Uterus (tissue), 4 donors: Measurements from ENCODE around the gene NPC2. TPM values are rescaled to one million over a fixed set of nuclear protein-coding genes. Genes with fewer than 3 reads are reported as not detected.

Source experiments
- DNase-seq, 2 donors: peaks; one replicate each; pipeline ENCODE4 v3.0.0-alpha.2; 2019 to 2020
- H3K27ac ChIP-seq, 2 donors: fragments of 200-600 bp; sonication (generic); 1 replicate in 1 of 2; 2 replicates in 1 of 2; pipeline ENCODE4 v1.5.1; 2016 to 2018
- H3K27me3 ChIP-seq, 2 donors: fragments of 200-600 bp; sonication (generic); one replicate each; pipeline ENCODE4 v1.5.1; 2018 to 2019; ENCODE audit warnings: control low read depth in 1 of 2
- H3K36me3 ChIP-seq, 2 donors: fragments of 200-600 bp; sonication (generic); one replicate each; pipeline ENCODE4 v1.5.1; 2019; ENCODE audit warnings: control low read depth in 1 of 2
- H3K4me1 ChIP-seq, 2 donors: fragments of 200-600 bp; sonication (generic); one replicate each; pipeline ENCODE4 v1.5.1; 2018 to 2019; ENCODE audit warnings: control low read depth in 1 of 2
- H3K4me3 ChIP-seq, 2 donors: fragments of 200-600 bp; sonication (generic); 1 replicate in 1 of 2; 2 replicates in 1 of 2; pipeline ENCODE4 v1.5.1; 2018 to 2019; ENCODE audit warnings: mild to moderate bottlenecking in 1 of 2
- H3K9me3 ChIP-seq, 2 donors: fragments of 200-600 bp; sonication (generic); one replicate each; pipeline ENCODE4 v1.5.1; 2019; ENCODE audit warnings: control low read depth in 1 of 2
- POLR2A ChIP-seq, 2 donors: fragments of 450-650 bp; IDR thresholded peaks; one replicate each; pipeline ENCODE4 v1.6.1; 2016; ENCODE audit warnings: antibody characterized with exemption in 2 of 2, mild to moderate bottlenecking in 1 of 2, moderate library complexity in 1 of 2
- intact Hi-C: fragments of 100-400 bp; cut with DNase I; formaldehyde crosslinking; loops from one replicate; pipeline ENCODE4 v1.15.1; 2023; ENCODE audit warnings: low total_unique reads
- total RNA-seq, 4 donors: library from RNA; depleted of rRNA in 3 of 4; stranded (reverse); fragments of >200 nt in 3 of 4; gene quantifications; one replicate each; pipeline versions ENCODE4 v1.1.0 to v1.2.4, GENCODE V29; 2014 to 2023
- TF ChIP-seq, protein P1 (sequence below), 4 experiments: fragments of 200-600 bp in 2 of 4; fragments of 450-650 bp in 2 of 4; sonication (generic) in 2 of 4; IDR thresholded peaks; one replicate each; pipeline ENCODE4 v1.5.1; 2016 to 2019; ENCODE audit warnings: antibody characterized with exemption in 4 of 4, mild to moderate bottlenecking in 2 of 4, moderate library complexity in 1 of 4
- donor health status: DM: yes; HTN: yes; CAD: no.

The NPC2 gene
- total RNA-seq, 4 donors from 2014 or later: 151 to 353 (median 209) TPM

DNA sequence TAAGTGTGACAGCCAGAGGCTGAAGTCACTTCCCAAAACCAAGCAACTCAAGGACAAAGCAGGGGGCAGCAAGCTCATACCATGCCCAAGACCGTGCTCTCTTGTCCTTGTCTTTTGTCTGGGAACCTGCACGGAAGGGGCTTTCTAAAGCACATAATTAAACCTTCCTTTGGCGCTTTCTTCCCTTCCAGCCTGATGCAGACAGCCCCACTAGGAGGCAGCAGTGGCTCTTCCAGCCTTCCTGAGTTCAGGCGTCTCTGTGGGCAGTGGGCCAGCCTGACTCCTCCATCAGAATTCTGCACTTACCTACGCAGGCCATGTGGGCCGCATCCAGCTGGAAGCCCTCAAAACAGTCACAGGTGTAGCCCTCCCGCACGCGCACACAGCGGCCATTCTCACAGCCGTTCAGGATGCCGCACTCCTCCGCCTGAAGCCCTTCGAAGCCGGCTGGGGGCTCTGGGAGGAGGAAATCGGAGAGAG is 8.1 kb upstream of the NPC2 start:
- no peaks in the 10 kb centered on the region for H3K27me3 ChIP-seq
- no peaks in the 10 kb centered on the region for H3K4me1 ChIP-seq
- TF ChIP-seq, protein P1, sequence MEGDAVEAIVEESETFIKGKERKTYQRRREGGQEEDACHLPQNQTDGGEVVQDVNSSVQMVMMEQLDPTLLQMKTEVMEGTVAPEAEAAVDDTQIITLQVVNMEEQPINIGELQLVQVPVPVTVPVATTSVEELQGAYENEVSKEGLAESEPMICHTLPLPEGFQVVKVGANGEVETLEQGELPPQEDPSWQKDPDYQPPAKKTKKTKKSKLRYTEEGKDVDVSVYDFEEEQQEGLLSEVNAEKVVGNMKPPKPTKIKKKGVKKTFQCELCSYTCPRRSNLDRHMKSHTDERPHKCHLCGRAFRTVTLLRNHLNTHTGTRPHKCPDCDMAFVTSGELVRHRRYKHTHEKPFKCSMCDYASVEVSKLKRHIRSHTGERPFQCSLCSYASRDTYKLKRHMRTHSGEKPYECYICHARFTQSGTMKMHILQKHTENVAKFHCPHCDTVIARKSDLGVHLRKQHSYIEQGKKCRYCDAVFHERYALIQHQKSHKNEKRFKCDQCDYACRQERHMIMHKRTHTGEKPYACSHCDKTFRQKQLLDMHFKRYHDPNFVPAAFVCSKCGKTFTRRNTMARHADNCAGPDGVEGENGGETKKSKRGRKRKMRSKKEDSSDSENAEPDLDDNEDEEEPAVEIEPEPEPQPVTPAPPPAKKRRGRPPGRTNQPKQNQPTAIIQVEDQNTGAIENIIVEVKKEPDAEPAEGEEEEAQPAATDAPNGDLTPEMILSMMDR (IDR thresholded peaks at IDR 0.05): peak; percentile 70 to 87 (median 82)
- TF ChIP-seq POLR2A (IDR thresholded peaks at IDR 0.05): no peak
- H3K9me3 ChIP-seq: no peaks in the 10 kb centered on the region
- H3K4me3 ChIP-seq: no peak overlapping the region
- peak; percentile 88 to 92 for DNase-seq
- intact Hi-C loops: loop anchor here (5.0 to 10.0 kb wide), 2 partner anchors 111 to 214 kb away; partner anchors contain the start of genes AREL1, FCF1 and LTBP2
- H3K27ac ChIP-seq: peak overlapping the region; percentile 4 to 64
- no peaks in the 10 kb centered on the region for H3K36me3 ChIP-seq

DNA sequence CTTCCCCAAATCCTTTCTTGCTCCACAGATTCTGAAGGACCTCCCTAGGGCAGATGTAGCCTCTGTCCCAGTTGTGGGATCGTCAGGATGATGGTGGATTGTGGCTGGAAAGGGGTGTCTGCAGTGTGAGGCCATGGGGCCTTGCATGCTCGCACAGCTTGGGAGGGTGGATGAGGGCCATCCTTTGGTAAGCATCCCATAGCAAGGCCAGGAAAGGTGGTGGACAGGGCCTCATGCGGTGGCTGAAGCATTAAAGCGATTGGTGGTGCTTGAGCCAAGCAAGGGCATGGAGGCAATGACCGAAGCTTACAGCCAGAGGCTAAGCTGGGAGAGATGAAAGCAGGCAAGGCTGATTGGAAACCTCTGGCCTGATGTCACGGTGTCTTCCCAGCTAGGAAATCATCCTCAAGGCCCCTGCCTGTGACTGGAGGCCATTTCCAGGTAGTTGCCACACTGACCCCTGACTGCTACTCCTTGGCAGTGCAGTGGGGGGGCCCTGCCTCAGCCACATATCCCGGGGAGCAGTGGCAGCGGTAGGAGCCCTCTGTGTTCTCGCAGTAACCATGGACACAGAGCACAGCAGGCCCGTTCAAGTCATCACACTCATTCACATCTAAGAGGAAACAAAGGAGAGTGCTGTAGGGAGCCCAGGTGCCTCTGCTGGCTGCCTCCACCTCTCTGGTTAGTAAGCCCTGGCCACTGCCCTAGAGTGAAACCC is 7.5 kb upstream of the NPC2 start:
- intact Hi-C loops: loop anchor here (5.0 to 10.0 kb wide), 2 partner anchors 112 to 214 kb away; partner anchors contain the start of genes AREL1, FCF1 and LTBP2
- no peaks in the 10 kb centered on the region for H3K36me3 ChIP-seq
- TF ChIP-seq POLR2A (IDR thresholded peaks at IDR 0.05): no peak
- TF ChIP-seq, protein P1 (IDR thresholded peaks at IDR 0.05): no peak
- peak in 1 of 2 donors; percentile 17 for DNase-seq
- no peaks in the 10 kb centered on the region for H3K9me3 ChIP-seq
- H3K27me3 ChIP-seq: no peaks in the 10 kb centered on the region
- H3K4me3 ChIP-seq: no peak overlapping the region
- H3K27ac ChIP-seq: peak overlapping the region in 1 of 2 donors; percentile 64
- H3K4me1 ChIP-seq: no peaks in the 10 kb centered on the region

DNA sequence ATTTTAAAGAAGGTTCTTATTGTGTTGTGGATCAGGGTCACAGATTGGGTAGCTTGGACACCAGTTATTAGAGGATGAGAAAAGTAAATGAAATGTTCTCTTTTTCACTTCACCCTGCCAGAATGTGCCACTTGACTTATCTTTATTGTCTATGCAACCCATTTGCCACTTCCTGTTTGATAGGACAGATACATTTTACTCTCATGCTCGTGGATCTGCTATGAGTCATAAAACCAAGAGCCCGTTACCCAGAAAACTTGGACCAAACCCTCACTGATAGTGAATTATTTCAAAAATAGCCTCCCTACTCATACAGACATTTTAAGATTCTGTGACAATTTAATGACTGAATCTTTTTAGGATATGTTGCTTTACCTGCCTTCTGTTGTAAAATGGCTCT is 2.3 kb upstream of the NPC2 start:
- no peaks in the 10 kb centered on the region for H3K9me3 ChIP-seq

DNA sequence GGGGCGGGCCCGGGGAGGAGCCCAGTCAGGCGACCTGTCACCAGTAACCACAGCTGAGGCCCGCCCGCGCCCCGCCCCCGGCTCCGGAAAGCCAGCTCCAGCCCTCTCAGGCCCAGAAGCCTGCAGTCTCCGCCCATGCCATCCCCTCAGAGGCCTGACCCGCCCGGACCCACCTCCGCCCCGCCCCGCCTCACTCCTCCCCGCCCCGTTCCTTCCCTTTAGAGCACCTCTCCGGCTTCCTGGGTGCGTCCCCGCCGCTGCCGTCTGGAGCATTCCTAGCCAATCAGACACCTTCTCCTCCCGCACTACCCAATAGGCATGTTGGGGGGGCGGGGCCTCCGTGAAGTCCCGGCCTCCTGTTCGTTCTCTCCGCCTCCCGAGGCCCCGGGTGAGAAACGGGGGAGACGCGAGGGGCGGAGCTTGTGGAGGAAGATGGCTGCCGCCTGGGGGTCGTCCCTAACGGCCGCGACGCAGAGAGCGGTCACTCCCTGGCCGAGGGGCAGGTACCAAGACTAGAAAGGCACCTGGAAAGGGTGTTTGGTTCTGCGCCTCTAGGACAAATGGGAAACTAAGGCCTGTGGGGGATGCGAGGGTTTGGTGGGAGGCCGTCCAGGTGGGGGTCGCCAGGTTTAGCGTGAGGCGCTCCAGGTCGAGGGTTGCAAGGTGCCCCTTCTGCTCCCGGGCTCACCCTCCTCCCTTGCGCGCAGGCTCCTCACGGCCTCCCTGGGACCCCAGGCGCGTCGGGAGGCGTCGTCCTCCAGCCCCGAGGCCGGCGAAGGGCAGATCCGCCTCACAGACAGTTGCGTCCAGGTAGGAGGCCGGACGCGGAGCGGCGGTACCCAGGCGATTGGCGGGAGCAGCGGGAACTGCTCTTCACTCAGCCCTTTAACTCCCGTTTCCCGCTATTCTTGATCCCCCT is 497 bp upstream of the NPC2 start, which contains the start of gene ISCA2:
TSS of gene ISCA2 (plus strand) at position 423 of the 919 bp plus-strand sequence. CDS start at position 433, 10 bp downstream.
- H3K4me3 ChIP-seq: peak within 1 kb of the TSS; percentile 82 to 92
- TF ChIP-seq, protein P1 (IDR thresholded peaks at IDR 0.05): no peak
- TF ChIP-seq POLR2A (IDR thresholded peaks at IDR 0.05): peak; percentile 29 to 68
- intact Hi-C loops: no loop called here
- no peaks in the 10 kb centered on the region for H3K9me3 ChIP-seq
- no peaks in the 10 kb centered on the region for H3K27me3 ChIP-seq
- H3K27ac ChIP-seq: peak within 1 kb of the TSS; percentile 98 to 99
- H3K4me1 ChIP-seq: peaks cover 0 to 6% of the 10 kb centered on the region in 2 donors
- peak; percentile 99 to 100 for DNase-seq
- no peaks in the 10 kb centered on the region for H3K36me3 ChIP-seq

More for the DNA sequence above, 2.3 kb upstream of the NPC2 start:
- H3K4me3 ChIP-seq: no peak overlapping the region
- H3K27ac ChIP-seq: no peak overlapping the region
- no peaks in the 10 kb centered on the region for H3K36me3 ChIP-seq
- no peak for DNase-seq
- no peaks in the 10 kb centered on the region for H3K4me1 ChIP-seq
- intact Hi-C loops: no loop called here
- no peaks in the 10 kb centered on the region for H3K27me3 ChIP-seq
- TF ChIP-seq POLR2A (IDR thresholded peaks at IDR 0.05): no peak
- TF ChIP-seq, protein P1 (IDR thresholded peaks at IDR 0.05): no peak
